ENCODE data around the gene FBXW8. TPM values are rescaled to one million over a fixed set of nuclear protein-coding genes. Genes with fewer than 3 reads are reported as not detected.

FBXW8 gene
- 4.3 to 6.9 TPM (median 6.0 TPM) in 5 replicates for total RNA-seq (2022; extraction: Qiagen RNA extraction; ENCODE audit: low read depth)

GRCh38 chr12:116910645-116911451, at the start of gene FBXW8:
TSS of gene FBXW8 (plus strand) at chr12:116910950. CDS start at chr12:116911038, 88 bp downstream.

GRCh38 chr12:116881325-116881876, 29.3 kb upstream of the FBXW8 start, which contains the start of gene HRK:
TSS of gene HRK (minus strand) at chr12:116881441. CDS start at chr12:116881307, 134 bp downstream.

Other genes starting within 250 kb of the FBXW8 start
- gene SPRING1, start 172.9 kb upstream of the FBXW8 start, total RNA-seq (2022; extraction: Qiagen RNA extraction; ENCODE audit: low read depth) = 16.1 to 29.2 TPM (median 26.7 TPM) in 5 replicates
- gene RNFT2, start 172.6 kb upstream of the FBXW8 start, total RNA-seq (2022; extraction: Qiagen RNA extraction; ENCODE audit: low read depth) = 1.9 to 2.4 TPM (median 2.0 TPM) in 5 replicates
- gene HRK, start 29.5 kb upstream of the FBXW8 start, total RNA-seq (2022; extraction: Qiagen RNA extraction; ENCODE audit: low read depth) = 0.52 to 0.83 TPM (median 0.61 TPM) in 5 replicates
- gene TESC, start 188.5 kb downstream of the FBXW8 start, total RNA-seq (2022; extraction: Qiagen RNA extraction; ENCODE audit: low read depth) = 116 to 158 TPM (median 148 TPM) in 5 replicates